ENCODE data around the gene SLC14A1.
"Not testable (repeated sequence)": the region's sequence is repeated elsewhere in the genome, so short reads cannot be mapped to it uniquely, and the experiment has no call there.

The SLC14A1 gene

DNA sequence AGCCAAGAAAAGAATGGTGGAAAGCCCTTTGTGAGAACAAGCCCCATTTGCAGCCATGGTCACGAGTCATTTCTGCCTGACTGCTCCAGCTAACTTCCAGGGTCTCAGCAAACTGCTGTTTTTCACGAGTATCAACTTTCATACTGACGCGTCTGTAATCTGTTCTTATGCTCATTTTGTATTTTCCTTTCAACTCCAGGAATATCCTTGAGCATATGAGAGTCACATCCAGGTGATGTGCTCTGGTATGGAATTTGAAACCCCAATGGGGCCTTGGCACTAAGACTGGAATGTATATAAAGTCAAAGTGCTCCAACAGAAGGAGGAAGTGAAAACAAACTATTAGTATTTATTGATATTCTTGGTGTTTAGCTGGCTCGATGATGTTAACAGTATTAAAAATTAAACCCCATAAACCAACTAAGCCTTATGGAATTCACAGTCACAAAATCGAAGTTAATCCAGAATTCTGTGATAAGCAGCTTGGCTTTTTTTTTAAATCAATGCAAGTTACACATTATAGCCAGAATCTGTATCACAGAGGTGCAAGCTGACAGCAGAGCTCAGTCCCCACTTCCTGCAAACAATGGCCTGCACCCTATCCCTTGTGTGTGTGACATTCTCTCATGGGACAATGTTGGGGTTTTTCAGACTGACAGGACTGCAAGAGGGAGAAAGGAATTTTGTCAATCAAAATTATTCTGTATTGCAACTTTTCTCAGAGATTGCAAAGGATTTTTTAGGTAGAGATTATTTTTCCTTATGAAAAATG lies 26.1 kb downstream of the SLC14A1 start:
- H3K9me3 Mint-ChIP-seq = no peaks in the 10 kb centered on the region
- no peak overlapping the region for H3K27ac Mint-ChIP-seq (ENCODE audit: low read depth)
- ATAC-seq (replicated peaks; ENCODE audit: extremely low read depth, poor library complexity, severe bottlenecking) = no peak

GRCh38 chr18:45751766-45752165 lies 27.8 kb downstream of the SLC14A1 start:
- Mint-ChIP-seq H3K36me3 (ENCODE audit: insufficient read depth) (no peaks in the 10 kb centered on the region), H3K9me3 (no peaks in the 10 kb centered on the region), H3K27ac (ENCODE audit: low read depth) (no peak overlapping the region), H3K4me1 (peaks cover 6% of the 10 kb centered on the region), H3K4me3 (no peak overlapping the region), H3K27me3 (peaks cover 25% of the 10 kb centered on the region)
- ATAC-seq (replicated peaks; ENCODE audit: extremely low read depth, poor library complexity, severe bottlenecking) = no peak
- DNase-seq (ENCODE audit: low spot score in 2 of 2) = no peak

More for the DNA sequence above, 26.1 kb downstream of the SLC14A1 start:
- no peak for DNase-seq (ENCODE audit: low spot score in 2 of 2)
- Mint-ChIP-seq H3K4me3 (no peak overlapping the region), H3K36me3 (ENCODE audit: insufficient read depth) (no peaks in the 10 kb centered on the region), H3K4me1 (peaks cover 6% of the 10 kb centered on the region), H3K27me3 (peaks cover 16% of the 10 kb centered on the region)

GRCh38 chr18:45752681-45753080 lies 28.7 kb downstream of the SLC14A1 start:
- H3K36me3 Mint-ChIP-seq (ENCODE audit: insufficient read depth) = no peaks in the 10 kb centered on the region
- H3K4me1 Mint-ChIP-seq = peaks cover 6% of the 10 kb centered on the region
- no peaks in the 10 kb centered on the region for H3K9me3 Mint-ChIP-seq
- no peak overlapping the region for H3K4me3 Mint-ChIP-seq
- no peak overlapping the region for H3K27ac Mint-ChIP-seq (ENCODE audit: low read depth)
- H3K27me3 Mint-ChIP-seq = peaks cover 34% of the 10 kb centered on the region
- no peak for ATAC-seq (replicated peaks; ENCODE audit: extremely low read depth, poor library complexity, severe bottlenecking)
- no peak for DNase-seq (ENCODE audit: low spot score in 2 of 2)

GRCh38 chr18:45753286-45753685 lies 29.3 kb downstream of the SLC14A1 start:
- no peak for ATAC-seq (replicated peaks; ENCODE audit: extremely low read depth, poor library complexity, severe bottlenecking)

GRCh38 chr18:45755934-45756333 lies 32.0 kb downstream of the SLC14A1 start:
- ATAC-seq (replicated peaks; ENCODE audit: extremely low read depth, poor library complexity, severe bottlenecking) (no peak), DNase-seq (ENCODE audit: low spot score in 2 of 2) (no peak)
- Mint-ChIP-seq H3K4me3 (no peak overlapping the region), H3K27me3 (peaks cover 56% of the 10 kb centered on the region), H3K36me3 (ENCODE audit: insufficient read depth) (no peaks in the 10 kb centered on the region), H3K27ac (ENCODE audit: low read depth) (no peak overlapping the region), H3K9me3 (no peaks in the 10 kb centered on the region), H3K4me1 (peaks cover 12% of the 10 kb centered on the region)

More at GRCh38 chr18:45753286-45753685, 29.3 kb downstream of the SLC14A1 start:
- DNase-seq (ENCODE audit: low spot score in 2 of 2) = no peak
- Mint-ChIP-seq H3K9me3 (no peaks in the 10 kb centered on the region), H3K4me3 (no peak overlapping the region), H3K27ac (ENCODE audit: low read depth) (no peak overlapping the region), H3K27me3 (peaks cover 36% of the 10 kb centered on the region), H3K36me3 (ENCODE audit: insufficient read depth) (no peaks in the 10 kb centered on the region), H3K4me1 (peaks cover 6% of the 10 kb centered on the region)

- no peak for DNase-seq (ENCODE audit: low spot score in 2 of 2)
- Mint-ChIP-seq H3K36me3 (ENCODE audit: insufficient read depth) (no peaks in the 10 kb centered on the region), H3K27ac (ENCODE audit: low read depth) (no peak overlapping the region), H3K9me3 (no peaks in the 10 kb centered on the region), H3K4me1 (peaks cover 12% of the 10 kb centered on the region), H3K27me3 (peaks cover 56% of the 10 kb centered on the region), H3K4me3 (no peak overlapping the region)
- ATAC-seq (replicated peaks; ENCODE audit: extremely low read depth, poor library complexity, severe bottlenecking) = no peak
Measured at GRCh38 chr18:45757005-45757404, 33.0 kb downstream of the SLC14A1 start.

DNA sequence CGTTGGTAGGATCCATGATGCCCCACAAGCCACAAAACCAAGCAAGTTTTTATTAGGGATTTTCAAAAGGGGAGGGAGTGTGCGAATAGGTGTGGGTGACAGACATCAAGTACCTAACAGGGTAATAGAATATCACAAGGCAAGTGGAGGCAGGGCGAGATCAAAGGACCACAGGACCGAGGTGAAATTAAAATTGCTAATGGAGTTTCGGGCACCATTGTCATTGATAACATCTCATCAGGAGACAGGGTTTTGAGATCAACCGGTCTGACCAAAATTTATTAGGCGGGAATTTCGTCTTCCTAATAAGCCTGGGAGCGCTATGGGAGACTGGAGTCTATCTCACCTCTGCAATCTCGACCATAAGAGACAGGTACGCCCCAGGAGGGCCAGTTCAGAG lies 33.7 kb downstream of the SLC14A1 start:
- H3K36me3 Mint-ChIP-seq (ENCODE audit: insufficient read depth); H3K9me3 Mint-ChIP-seq; ATAC-seq (replicated peaks; ENCODE audit: extremely low read depth, poor library complexity, severe bottlenecking); DNase-seq (ENCODE audit: low spot score in 2 of 2); H3K4me3 Mint-ChIP-seq; H3K27ac Mint-ChIP-seq (ENCODE audit: low read depth): not testable (repeated sequence)
- Mint-ChIP-seq H3K27me3 (peaks cover 56% of the 10 kb centered on the region), H3K4me1 (peaks cover 12% of the 10 kb centered on the region)

GRCh38 chr18:45760462-45761036 lies 36.6 kb downstream of the SLC14A1 start:
- Mint-ChIP-seq H3K4me3 (no peak overlapping the region), H3K36me3 (ENCODE audit: insufficient read depth) (no peaks in the 10 kb centered on the region), H3K4me1 (peaks cover 6% of the 10 kb centered on the region), H3K9me3 (no peaks in the 10 kb centered on the region), H3K27ac (ENCODE audit: low read depth) (no peak overlapping the region), H3K27me3 (peaks cover 41% of the 10 kb centered on the region)
- no peak for DNase-seq (ENCODE audit: low spot score in 2 of 2)
- ATAC-seq (replicated peaks; ENCODE audit: extremely low read depth, poor library complexity, severe bottlenecking) = no peak

DNA sequence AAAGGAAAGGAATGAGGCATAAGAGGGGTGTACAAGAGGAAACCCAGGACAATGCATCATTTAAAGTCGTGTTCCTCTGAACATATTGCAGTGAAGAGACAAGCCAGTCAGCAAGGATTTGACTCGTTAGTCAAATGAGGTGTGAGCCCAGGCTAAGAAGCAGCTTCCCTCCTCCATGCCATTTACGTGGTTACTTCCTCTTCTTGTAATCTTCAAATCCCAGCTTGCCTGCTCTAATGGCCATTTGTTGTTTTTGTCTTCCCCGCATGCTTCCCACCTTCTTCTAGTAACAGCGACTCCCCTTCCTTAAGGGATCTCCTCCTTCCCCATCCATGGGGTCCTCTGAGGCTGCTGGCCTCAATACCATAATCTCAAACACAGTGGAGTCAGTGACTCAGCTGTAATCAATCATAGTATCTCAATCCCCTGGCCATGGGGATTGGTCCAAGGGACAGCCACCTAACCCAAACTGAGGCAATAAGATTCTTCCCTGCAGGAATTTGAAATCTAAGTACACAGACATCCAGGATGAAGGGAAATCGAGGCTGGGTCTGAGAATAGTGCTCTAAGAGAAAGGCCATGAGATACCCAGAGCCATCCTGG lies 37.6 kb downstream of the SLC14A1 start:
- ATAC-seq (replicated peaks; ENCODE audit: extremely low read depth, poor library complexity, severe bottlenecking) = no peak
- Mint-ChIP-seq H3K4me3 (no peak overlapping the region), H3K27ac (ENCODE audit: low read depth) (no peak overlapping the region), H3K27me3 (peaks cover 44% of the 10 kb centered on the region), H3K36me3 (ENCODE audit: insufficient read depth) (no peaks in the 10 kb centered on the region), H3K9me3 (no peaks in the 10 kb centered on the region), H3K4me1 (peaks cover 6% of the 10 kb centered on the region)
- no peak for DNase-seq (ENCODE audit: low spot score in 2 of 2)

GRCh38 chr18:45764000-45764686 lies 40.2 kb downstream of the SLC14A1 start:
- H3K4me3 Mint-ChIP-seq = no peak overlapping the region

GRCh38 chr18:45765796-45766195 lies 41.8 kb downstream of the SLC14A1 start:
- H3K9me3 Mint-ChIP-seq = no peaks in the 10 kb centered on the region
- H3K36me3 Mint-ChIP-seq (ENCODE audit: insufficient read depth) = no peaks in the 10 kb centered on the region
- no peak for DNase-seq (ENCODE audit: low spot score in 2 of 2)
- no peak overlapping the region for H3K27ac Mint-ChIP-seq (ENCODE audit: low read depth)
- peaks cover 13% of the 10 kb centered on the region for H3K4me1 Mint-ChIP-seq
- ATAC-seq (replicated peaks; ENCODE audit: extremely low read depth, poor library complexity, severe bottlenecking) = no peak
- no peak overlapping the region for H3K4me3 Mint-ChIP-seq
- peaks cover 39% of the 10 kb centered on the region for H3K27me3 Mint-ChIP-seq

More at GRCh38 chr18:45764000-45764686, 40.2 kb downstream of the SLC14A1 start:
- ATAC-seq (replicated peaks; ENCODE audit: extremely low read depth, poor library complexity, severe bottlenecking) = no peak
- Mint-ChIP-seq H3K4me1 (peaks cover 6% of the 10 kb centered on the region), H3K27me3 (peaks cover 45% of the 10 kb centered on the region), H3K9me3 (no peaks in the 10 kb centered on the region), H3K36me3 (ENCODE audit: insufficient read depth) (no peaks in the 10 kb centered on the region), H3K27ac (ENCODE audit: low read depth) (no peak overlapping the region)
- DNase-seq (ENCODE audit: low spot score in 2 of 2) = no peak

- Mint-ChIP-seq H3K27ac (ENCODE audit: low read depth) (no peak overlapping the region), H3K27me3 (peaks cover 34% of the 10 kb centered on the region), H3K9me3 (no peaks in the 10 kb centered on the region), H3K36me3 (ENCODE audit: insufficient read depth) (peaks cover 2% of the 10 kb centered on the region), H3K4me3 (no peak overlapping the region), H3K4me1 (peaks cover 46% of the 10 kb centered on the region)
- DNase-seq (ENCODE audit: low spot score in 2 of 2) (no peak), ATAC-seq (replicated peaks; ENCODE audit: extremely low read depth, poor library complexity, severe bottlenecking) (no peak)
Measured at GRCh38 chr18:45771587-45772480, 47.9 kb downstream of the SLC14A1 start.

Data from central memory CD8-positive, alpha-beta T cell (primary cell).